DMS153 (cell line): Measurements from ENCODE around the gene NEAT1.

Experiments used
- DNase-seq: peaks from one replicate; lab custom pipeline; 2025; lab: John Stamatoyannopoulos, UW

The NEAT1 gene

DNA sequence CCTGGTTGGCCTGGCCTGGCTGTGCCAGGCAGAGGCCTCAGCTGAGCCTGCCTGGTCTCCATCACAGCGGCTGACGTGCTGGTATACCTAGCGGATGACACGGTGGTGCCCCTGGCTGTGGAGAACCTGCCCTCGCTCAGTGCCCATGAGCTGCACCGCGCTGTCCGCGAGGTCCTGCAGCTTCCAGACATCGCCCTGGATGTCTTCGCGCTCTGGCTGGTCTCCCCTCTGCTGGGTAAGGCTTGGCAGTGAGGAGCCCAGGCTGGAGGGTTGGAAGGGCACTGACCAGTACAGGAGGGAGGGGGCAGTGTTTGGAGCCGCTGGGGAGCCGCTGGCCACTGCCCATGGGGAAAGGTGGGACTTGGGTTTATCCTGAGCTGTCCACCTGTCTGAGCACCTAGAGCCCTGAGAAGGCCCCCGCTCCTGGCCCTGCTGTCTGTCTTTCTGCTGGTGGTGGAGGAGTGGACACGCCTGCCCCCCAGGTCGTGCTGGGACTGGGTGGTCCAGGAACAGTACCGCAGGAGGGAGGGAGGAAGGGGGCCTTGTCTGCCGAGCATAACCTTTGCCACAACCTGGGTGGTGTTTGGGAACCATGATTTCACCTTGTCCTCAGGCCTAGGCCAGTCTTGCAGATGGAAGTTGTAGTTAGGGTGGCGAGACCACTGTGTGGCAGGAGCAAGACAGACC, 33.2 kb upstream of the NEAT1 start:
- DNase-seq: no peak

- DNase-seq: no peak
These were observed 32.3 kb upstream of the NEAT1 start for GRCh38 chr11:65390099-65390941.

GRCh38 chr11:65390996-65391395, 31.6 kb upstream of the NEAT1 start:
- no peak for DNase-seq

- no peak for DNase-seq
These were observed 30.3 kb upstream of the NEAT1 start for GRCh38 chr11:65392186-65392829.

GRCh38 chr11:65392899-65393298, 29.7 kb upstream of the NEAT1 start:
- DNase-seq: no peak

DNA sequence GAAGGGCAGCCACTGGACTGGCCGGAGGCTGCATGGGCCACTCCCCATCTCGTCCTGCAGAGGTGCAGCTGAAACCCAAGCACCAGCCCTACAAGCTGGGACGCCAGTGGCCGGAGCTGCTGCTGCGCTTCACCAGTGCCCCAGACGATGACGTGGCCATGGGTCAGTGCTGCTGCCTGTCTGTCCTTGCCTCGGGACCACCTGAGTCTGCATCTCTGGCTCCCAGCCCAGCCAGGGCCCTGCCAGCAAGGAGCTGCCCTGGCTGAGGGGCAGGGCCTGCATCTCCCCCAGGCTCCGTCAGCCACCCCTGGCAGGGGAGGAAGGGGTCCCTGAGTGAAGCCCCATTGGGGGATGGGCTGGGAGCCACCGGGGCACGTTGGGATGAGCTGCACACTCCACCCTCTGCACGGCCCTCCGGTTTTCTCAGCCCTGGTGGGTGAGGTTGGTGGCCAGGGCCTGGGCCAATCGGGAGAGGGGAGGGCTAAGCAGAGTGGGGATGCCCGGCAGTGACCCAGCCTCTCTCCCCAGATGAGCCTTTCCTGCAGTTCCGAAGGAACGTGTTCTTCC, 29.0 kb upstream of the NEAT1 start:
- no peak for DNase-seq

DNA sequence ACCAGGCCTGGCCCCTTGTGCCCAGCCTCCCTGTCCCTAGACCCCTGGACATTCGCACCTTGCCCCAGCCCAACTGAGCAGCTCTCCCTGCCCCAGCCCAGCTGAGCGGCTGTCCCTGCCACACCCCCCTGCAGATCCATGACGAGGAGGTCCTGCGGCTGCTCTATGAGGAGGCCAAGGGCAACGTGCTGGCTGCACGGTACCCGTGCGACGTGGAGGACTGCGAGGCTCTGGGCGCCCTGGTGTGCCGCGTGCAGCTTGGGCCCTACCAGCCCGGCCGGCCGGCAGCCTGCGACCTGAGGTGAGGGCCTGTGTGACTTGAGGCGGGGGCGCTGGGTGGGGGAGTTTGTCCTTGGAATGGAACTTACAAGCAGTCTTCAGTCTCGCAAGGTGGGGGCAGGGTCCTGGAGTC, 28.5 kb upstream of the NEAT1 start:
- no peak for DNase-seq

GRCh38 chr11:65395961-65396530, 26.6 kb upstream of the NEAT1 start:
- DNase-seq: no peak

DNA sequence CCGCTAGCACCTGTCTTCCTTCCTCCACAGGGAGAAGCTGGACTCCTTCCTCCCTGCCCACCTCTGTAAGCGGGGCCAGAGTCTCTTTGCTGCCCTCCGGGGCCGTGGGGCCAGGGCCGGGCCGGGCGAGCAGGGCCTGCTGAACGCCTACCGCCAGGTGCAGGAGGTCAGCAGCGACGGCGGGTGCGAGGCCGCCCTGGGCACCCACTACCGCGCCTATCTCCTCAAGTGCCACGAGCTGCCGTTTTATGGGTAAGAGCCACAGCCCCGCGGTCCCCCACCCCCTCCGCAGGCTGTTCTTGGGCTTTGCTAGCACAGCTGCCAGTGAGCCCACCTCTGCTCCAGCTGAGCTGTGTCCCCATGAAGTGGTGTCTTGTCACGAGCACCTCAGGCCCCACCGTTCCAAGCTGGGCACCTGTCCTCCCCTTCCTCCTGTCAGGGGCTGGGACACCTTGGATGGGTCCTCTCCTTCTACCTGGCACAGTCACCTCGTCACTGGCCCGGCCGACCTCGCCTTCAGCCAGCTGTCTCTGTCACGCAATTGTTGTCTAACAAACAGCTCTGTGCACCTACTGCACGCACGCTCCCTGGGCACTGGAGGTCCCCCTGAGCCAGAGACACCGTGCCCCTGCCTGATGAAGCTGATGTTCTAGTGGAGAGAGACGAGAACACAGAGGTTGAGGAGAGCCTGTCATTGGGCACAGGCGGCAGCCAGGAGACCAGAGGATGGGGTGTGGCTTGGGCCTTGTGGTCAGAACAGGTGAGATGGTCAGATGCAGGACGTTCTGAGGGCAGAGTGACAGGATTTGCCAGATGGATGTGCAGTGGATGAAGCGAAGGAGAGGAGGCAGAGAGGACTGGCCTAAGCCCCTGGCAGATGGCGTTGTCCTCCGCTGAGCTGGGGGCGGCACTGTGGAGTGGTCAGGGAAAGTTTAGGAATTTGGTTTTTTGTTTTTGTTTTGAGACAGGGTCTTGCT, 25.5 kb upstream of the NEAT1 start:
- DNase-seq: no peak

DNA sequence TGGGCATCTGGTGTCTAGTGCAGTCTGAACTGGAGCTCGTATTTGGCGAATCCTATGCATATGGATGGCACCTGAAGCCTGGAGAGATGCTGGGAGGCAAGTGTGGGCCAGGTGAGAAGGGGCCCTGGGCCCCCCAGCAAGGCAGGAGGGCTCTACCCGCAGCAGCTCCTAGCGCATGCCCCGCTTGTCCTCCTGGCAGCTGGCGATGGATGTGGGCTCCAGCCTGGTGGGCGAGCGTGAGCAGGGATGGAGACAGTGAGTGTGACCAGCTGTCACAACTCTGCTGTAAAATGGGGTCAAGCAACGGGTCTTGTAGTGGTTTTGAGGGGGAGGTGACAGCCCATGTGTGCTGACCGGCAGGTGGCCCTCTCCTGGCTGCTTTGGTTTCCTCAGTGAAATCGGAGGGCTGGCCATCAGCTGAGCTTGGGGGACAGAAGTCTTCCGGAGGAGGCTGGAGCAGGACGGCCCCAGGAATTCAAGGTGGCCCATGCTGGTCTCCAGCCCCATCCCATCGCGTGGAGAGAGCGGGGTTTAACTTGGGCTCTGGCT, 24.2 kb upstream of the NEAT1 start:
- DNase-seq: no peak

- no peak for DNase-seq
These were observed 23.3 kb upstream of the NEAT1 start for GRCh38 chr11:65399249-65399648.

DNA sequence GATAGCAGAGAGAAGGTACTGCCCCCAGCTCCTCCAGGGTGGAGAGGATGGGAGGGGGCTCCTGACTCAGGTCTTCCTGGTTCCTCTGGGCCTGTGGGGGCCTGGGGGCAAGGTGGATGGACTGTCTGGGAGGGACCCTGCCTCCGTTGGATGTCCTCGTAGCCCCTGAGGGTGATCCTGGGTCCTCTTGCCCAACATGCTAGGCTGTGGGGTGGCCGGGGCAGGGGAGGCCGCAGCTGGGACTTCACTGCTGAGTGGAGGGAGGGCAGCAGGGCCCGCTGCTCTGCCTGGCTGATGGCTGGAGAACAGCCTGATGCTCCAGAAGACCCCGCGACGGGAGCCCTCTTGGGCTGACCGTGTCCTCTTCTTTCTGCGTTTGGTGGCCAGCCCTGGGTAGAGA, 22.8 kb upstream of the NEAT1 start:
- DNase-seq: no peak

DNA sequence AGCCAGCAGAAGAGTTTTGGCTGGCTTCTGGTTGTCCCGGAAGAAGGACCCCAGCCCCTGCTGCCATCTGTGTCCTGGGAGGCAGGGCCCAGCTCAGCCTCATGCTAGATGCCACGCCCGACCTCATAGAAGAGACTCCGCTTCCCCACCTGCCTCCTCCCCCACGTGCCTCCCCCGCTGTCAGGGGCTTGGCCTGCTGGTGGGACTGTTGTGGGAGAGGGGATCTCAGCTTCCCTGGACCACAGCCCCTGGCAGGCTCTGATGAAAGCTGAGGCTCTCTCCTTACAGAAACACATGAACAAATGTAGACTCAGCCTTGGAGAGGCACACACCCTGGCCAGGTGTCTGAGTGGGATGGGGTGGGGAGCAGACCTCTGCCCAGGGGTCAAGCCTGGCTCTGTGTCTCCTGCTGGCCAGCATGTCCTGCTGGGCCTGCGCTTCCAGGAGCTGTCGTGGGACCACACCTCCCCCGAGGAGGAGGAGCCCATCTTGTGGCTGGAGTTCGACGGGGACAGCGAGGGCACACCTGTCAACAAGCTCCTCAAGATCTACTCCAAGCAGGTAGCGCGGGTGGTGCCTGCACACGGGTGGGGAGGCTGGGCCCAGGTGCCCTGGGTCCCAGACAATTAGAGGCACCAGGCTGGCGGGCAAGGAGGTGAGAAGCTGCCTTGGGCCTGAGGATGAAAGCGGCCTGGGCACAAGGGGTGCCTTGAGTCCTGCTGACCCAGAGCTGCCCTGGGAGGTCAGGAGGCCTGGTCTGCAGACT, 22.1 kb upstream of the NEAT1 start:
- DNase-seq: no peak

GRCh38 chr11:65401073-65401802, 21.4 kb upstream of the NEAT1 start:
- DNase-seq: no peak

GRCh38 chr11:65401803-65402248, 20.8 kb upstream of the NEAT1 start:
- DNase-seq: no peak

DNA sequence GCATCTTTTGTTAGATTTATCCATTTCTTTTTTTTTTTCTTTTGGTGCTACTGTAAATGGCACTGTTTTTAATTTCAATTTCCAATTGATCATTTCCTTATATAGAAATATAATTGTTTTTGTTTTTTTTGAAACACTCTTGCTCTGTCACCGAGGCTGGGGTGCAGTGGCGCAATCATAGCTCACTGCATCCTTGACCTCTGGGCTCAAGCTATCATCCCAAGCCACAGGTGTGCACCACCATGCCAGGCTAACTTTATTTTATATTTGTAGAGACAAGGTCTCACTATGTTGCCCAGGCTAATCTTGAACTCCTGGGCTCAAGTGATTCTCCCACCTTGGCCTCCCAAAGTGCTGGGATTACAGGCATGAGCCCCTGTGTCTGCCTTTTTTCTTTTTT, 19.8 kb upstream of the NEAT1 start:
- no peak for DNase-seq

DNA sequence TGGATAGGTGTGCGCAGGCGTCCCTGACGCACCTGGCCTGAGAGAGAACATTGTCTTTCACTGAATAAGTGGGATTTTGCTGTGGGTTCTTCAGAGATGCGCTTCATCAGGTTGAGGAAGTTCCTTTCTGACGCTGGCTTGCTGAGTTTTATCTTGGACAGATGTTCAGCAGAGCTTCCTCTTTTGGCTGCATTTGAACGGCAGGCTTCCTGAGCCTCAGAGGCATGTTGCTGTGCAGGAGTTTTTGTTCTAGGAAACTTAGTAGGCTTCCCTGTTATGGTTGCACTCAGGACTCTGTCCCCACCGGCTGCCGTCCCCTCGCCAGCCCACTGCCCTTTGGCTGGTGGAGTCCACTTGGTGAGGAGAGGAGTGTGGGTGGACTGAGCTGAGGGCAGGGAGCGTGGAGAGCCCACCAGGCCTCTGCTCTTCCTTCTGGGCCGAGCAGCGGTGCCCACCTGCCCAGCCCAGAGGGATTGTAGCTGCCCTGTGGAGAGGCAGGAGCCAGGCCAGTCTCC, 18.9 kb upstream of the NEAT1 start:
- no peak for DNase-seq

DNA sequence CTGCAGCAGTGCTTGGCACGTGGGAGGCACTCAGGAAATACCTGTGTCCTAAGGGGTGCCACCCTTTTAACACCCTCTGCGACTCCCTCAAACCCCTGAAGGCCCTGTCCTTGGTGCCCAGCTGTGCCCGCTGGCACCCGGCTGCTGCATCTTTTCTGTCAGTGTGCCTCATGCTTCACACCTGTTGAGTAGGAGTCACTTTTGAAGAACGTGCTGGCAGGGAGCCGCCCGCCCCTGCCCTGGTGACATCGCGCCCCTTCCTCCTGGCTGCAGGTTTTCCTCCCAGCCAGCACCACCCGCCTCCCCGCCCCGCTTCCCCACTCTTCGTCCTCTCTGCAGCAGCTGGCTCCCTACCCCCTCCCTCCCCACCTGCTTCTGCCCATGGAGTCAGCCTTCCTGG, 18.4 kb upstream of the NEAT1 start:
- no peak for DNase-seq
